HEK293T (cell line): ENCODE results near the gene LIMS2.

Experiments
- CTCF ChIA-PET: fragments of 350-600 bp; formaldehyde crosslinking; extraction: SDS; loops from one replicate; lab custom pipeline; 2021; ENCODE audit warnings: antibody characterized with exemption, inconsistent platforms; lab: Yijun Ruan, JAX
- POLR2A ChIA-PET: fragments of 350-600 bp; formaldehyde crosslinking; extraction: SDS; loops from one replicate; lab custom pipeline; 2020; ENCODE audit warnings: antibody characterized with exemption, inconsistent platforms; lab: Yijun Ruan, JAX
- DNase-seq: peaks from one replicate; pipeline ENCODE4 v3.0.0; 2012; ENCODE audit warnings: mixed read lengths; ENCODE audit errors: extremely low spot score
- ARNT ChIP-seq: fragments of 450-650 bp; IDR thresholded peaks from 2 replicates; pipeline ENCODE4 v1.6.1; 2017; ENCODE audit warnings: mild to moderate bottlenecking
- BHLHE40 ChIP-seq: fragments of 450-650 bp; IDR thresholded peaks from 2 replicates; pipeline ENCODE4 v1.6.1; 2016; ENCODE audit warnings: mild to moderate bottlenecking, moderate library complexity, borderline replicate concordance
- CTBP1 ChIP-seq: fragments of 450-650 bp; IDR thresholded peaks from 2 replicates; pipeline ENCODE4 v1.6.1; 2016; ENCODE audit warnings: borderline replicate concordance
- ELF4 ChIP-seq: fragments of 450-650 bp; IDR thresholded peaks from 2 replicates; pipeline ENCODE4 v1.6.1; 2017; ENCODE audit warnings: antibody characterized with exemption
- FOXA1 ChIP-seq: fragments of 450-650 bp; IDR thresholded peaks from 2 replicates; pipeline ENCODE4 v1.6.1; 2016; ENCODE audit warnings: mild to moderate bottlenecking
- FOXK2 ChIP-seq: fragments of 450-650 bp; IDR thresholded peaks from 2 replicates; pipeline ENCODE4 v1.6.1; 2016; ENCODE audit warnings: mild to moderate bottlenecking
- FOXM1 ChIP-seq: fragments of 450-650 bp; IDR thresholded peaks from 2 replicates; pipeline ENCODE4 v1.6.1; 2017; ENCODE audit warnings: mild to moderate bottlenecking, borderline replicate concordance
- HDGF ChIP-seq: fragments of 450-650 bp; IDR thresholded peaks from 2 replicates; pipeline ENCODE4 v1.6.1; 2017; ENCODE audit warnings: antibody characterized with exemption, borderline replicate concordance
- L3MBTL2 ChIP-seq: fragments of 450-650 bp; conservative IDR thresholded peaks from 2 replicates; pipeline ENCODE4 v1.6.1; 2016; ENCODE audit warnings: mild to moderate bottlenecking
- LEF1 ChIP-seq: fragments of 450-650 bp; IDR thresholded peaks from 2 replicates; pipeline ENCODE4 v1.6.1; 2017; ENCODE audit warnings: mild to moderate bottlenecking, borderline replicate concordance
- NFRKB ChIP-seq: fragments of 450-650 bp; IDR thresholded peaks from 2 replicates; pipeline ENCODE4 v1.6.1; 2016; ENCODE audit warnings: mild to moderate bottlenecking, moderate library complexity
- SP1 ChIP-seq: fragments of 450-650 bp; IDR thresholded peaks from 2 replicates; pipeline ENCODE4 v1.6.1; 2017
- SUZ12 ChIP-seq: fragments of 450-650 bp; IDR thresholded peaks from 2 replicates; pipeline ENCODE4 v1.6.1; 2016; ENCODE audit warnings: mild to moderate bottlenecking
- TARDBP ChIP-seq: fragments of 450-650 bp; IDR thresholded peaks from 2 replicates; pipeline ENCODE4 v1.6.1; 2016
- ZNF384 ChIP-seq: fragments of 450-650 bp; IDR thresholded peaks from 2 replicates; pipeline ENCODE4 v1.6.1; 2016
- TF ChIP-seq, protein P1 (sequence below): fragments of 450-650 bp; IDR thresholded peaks from 2 replicates; pipeline ENCODE4 v1.6.1; 2016

Gene LIMS2

DNA sequence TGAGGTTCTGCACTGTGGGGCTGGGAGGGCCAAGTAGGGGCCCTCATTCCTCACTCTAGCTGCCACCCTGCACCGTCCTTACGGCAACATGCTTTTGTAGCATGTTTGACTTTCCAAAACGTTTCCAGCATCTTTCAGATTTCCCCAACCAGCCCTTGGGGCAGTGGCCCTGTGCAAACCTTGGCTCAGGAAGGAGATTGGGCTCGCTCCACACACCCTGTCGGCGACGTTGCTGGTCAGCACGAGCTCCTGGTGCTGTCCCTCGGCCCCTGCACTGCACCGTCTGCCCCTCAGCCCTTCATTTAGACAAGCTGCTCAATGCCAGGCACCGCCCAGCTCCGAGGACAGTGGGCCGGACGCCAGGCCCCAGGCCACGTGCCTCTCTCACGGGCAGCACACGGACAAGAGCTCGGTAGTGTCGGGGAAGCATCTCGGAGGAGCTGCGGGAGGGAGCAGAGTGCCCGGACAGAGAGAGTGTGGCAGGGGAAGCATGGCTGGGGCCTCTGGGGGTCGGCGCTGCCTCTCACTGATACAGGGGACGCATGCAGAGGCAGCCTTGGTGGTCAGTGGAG lies 22.5 kb downstream of the LIMS2 start:
- no peak for TF ChIP-seq ARNT
- no peak for DNase-seq
- ChIA-PET CTCF (interaction anchor here (1.0 kb wide), 1 partner anchor 62 kb away, joined by 4 read pairs; no protein-coding TSS in a partner anchor), POLR2A (interaction anchor here (1.1 kb wide), 1 partner anchor 51 kb away, joined by 4 read pairs; no protein-coding TSS in a partner anchor)

DNA sequence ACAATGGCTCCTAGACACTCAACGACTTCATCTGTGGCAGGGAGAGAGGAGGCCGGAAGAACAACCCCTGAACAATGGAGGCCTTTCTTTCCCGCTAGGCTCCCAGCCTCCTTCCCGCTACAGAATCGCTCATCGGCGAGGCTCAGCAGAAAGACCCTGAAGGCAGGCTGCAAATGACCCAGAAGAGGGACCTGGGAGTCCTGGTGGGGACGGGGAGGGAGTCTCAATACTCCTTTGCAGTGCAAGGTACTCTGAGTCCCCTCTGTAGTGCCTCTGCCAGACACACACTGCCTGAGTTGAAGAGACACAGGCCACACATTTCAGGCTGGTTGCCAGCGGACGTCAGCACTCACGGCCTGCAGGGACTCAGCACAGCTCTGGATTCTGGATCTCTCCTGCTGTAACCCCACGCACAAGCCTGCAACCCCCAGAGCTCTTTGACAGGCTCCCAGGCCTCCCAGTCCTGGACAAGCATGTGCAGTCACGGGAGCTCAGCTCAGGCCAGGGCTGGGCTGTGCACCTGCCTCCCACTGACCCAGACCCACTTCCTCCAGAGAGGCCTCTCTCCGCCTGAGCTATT lies 23.3 kb downstream of the LIMS2 start:
- CTCF ChIA-PET, result interaction anchor here (1.0 kb wide), 1 partner anchor 61 kb away, joined by 4 read pairs; no protein-coding TSS in a partner anchor
- no peak for DNase-seq
- no peak for TF ChIP-seq NFRKB
- TF ChIP-seq SP1, result no peak
- TF ChIP-seq FOXA1, result no peak
- no peak for TF ChIP-seq SUZ12
- POLR2A ChIA-PET, result interaction anchor here (1.1 kb wide), 1 partner anchor 51 kb away, joined by 4 read pairs; no protein-coding TSS in a partner anchor

DNA sequence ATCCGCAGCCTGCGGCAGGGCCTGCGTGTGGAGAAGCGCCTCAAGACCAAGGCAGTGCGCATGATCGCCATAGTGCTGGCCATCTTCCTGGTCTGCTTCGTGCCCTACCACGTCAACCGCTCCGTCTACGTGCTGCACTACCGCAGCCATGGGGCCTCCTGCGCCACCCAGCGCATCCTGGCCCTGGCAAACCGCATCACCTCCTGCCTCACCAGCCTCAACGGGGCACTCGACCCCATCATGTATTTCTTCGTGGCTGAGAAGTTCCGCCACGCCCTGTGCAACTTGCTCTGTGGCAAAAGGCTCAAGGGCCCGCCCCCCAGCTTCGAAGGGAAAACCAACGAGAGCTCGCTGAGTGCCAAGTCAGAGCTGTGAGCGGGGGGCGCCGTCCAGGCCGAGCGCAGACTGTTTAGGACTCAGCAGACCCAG lies 23.9 kb downstream of the LIMS2 start:
- ChIA-PET CTCF (interaction anchor here (3.9 kb wide), 1 partner anchor 60 kb away, joined by 46 read pairs; no protein-coding TSS in a partner anchor), POLR2A (no interaction called here)
- TF ChIP-seq HDGF, result no peak
- TF ChIP-seq SP1, result no peak
- TF ChIP-seq ARNT, result no peak
- no peak for TF ChIP-seq CTBP1
- no peak for TF ChIP-seq NFRKB
- no peak for TF ChIP-seq LEF1
- TF ChIP-seq, protein P1, sequence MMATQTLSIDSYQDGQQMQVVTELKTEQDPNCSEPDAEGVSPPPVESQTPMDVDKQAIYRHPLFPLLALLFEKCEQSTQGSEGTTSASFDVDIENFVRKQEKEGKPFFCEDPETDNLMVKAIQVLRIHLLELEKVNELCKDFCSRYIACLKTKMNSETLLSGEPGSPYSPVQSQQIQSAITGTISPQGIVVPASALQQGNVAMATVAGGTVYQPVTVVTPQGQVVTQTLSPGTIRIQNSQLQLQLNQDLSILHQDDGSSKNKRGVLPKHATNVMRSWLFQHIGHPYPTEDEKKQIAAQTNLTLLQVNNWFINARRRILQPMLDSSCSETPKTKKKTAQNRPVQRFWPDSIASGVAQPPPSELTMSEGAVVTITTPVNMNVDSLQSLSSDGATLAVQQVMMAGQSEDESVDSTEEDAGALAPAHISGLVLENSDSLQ, result no peak
- no peak for TF ChIP-seq BHLHE40
- no peak for TF ChIP-seq FOXM1
- TF ChIP-seq TARDBP, result no peak
- TF ChIP-seq L3MBTL2, result no peak
- no peak for TF ChIP-seq FOXA1
- no peak for TF ChIP-seq SUZ12
- TF ChIP-seq ELF4, result no peak
- TF ChIP-seq FOXK2, result no peak
- no peak for DNase-seq

DNA sequence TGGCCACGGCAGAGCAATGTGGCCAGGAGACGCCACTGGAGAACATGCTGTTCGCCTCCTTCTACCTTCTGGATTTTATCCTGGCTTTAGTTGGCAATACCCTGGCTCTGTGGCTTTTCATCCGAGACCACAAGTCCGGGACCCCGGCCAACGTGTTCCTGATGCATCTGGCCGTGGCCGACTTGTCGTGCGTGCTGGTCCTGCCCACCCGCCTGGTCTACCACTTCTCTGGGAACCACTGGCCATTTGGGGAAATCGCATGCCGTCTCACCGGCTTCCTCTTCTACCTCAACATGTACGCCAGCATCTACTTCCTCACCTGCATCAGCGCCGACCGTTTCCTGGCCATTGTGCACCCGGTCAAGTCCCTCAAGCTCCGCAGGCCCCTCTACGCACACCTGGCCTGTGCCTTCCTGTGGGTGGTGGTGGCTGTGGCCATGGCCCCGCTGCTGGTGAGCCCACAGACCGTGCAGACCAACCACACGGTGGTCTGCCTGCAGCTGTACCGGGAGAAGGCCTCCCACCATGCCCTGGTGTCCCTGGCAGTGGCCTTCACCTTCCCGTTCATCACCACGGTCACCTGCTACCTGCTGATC lies 24.4 kb downstream of the LIMS2 start:
- ChIA-PET CTCF (interaction anchor here (0.6 to 3.9 kb wide), 5 partner anchors 11 to 60 kb away, joined by 3 to 46 read pairs (median 4); no protein-coding TSS in a partner anchor), POLR2A (no interaction called here)
- DNase-seq, result no peak
- TF ChIP-seq CTBP1 (no peak), SP1 (no peak), SUZ12 (no peak), L3MBTL2 (no peak), ARNT (no peak), LEF1 (no peak), TARDBP (no peak), ZNF384 (no peak), NFRKB (no peak), BHLHE40 (no peak), FOXM1 (no peak), ELF4 (no peak), FOXA1 (no peak), FOXK2 (no peak)
- TF ChIP-seq, protein P1, result no peak

DNA sequence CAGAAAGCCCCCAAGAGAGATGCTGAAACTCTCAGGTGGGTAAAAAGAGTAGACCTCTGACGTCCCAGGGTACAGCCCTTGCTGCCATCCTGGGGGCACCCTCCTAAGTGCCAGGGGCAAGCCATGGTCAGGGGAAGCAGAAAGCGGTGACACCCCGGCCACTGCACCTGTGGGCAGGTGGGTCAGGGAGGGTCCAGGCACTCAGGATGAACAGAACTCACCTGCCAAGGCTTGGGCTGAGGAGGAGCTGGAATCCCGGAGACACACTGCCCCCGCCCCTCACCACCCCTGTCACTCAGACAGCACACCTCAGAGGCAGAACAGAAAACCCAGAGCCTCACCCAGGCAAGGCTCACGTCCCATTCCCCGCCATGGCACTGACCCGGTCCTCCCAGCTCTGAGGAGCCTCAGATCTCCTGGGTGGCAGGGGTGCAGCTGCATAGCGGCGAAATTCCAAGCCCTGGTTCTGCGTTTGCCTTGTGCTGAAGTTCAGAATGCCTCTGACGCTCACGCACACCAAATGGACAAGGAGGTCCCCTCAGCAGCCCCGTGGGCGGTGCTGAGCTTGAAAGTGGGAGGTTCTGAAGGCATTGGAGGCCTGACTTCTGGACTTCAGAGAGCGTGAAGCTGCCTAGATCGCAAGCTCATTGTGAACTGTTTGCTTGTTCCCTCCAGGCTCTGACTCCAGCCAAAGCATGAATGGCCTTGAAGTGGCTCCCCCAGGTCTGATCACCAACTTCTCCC lies 25.1 kb downstream of the LIMS2 start:
- ChIA-PET POLR2A (no interaction called here), CTCF (interaction anchor here (0.6 to 3.9 kb wide), 7 partner anchors 10 to 59 kb away, joined by 3 to 46 read pairs (median 4); no protein-coding TSS in a partner anchor)
- DNase-seq, result no peak
- TF ChIP-seq NFRKB (no peak), FOXM1 (no peak)

DNA sequence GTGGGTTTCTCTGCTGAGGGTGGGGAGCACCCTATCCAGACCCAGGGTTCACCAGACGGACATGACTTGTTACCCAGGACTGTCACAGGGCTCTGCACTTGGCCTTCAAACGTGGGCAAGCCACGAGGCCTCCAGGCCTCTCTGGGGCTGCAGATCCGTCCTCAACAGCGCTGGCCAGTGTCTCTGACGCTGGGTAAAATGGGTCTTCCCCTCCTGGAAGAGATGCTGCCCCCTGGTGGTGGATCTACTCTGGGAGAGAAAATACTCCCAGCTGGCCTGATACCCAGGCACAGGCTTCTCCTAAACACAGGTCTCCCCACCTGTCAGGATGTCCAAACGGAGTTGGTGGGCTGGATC lies 25.7 kb downstream of the LIMS2 start:
- peak; percentile 85 for DNase-seq
- POLR2A ChIA-PET, result no interaction called here
- TF ChIP-seq L3MBTL2 (peak; percentile 67), TARDBP (no peak), ELF4 (no peak), FOXM1 (no peak)
- TF ChIP-seq, protein P1, result no peak
- CTCF ChIA-PET, result interaction anchor here (0.7 to 3.9 kb wide), 6 partner anchors 10 to 58 kb away, joined by 3 to 46 read pairs (median 4); no protein-coding TSS in a partner anchor
